Right lobe of liver (tissue), 6 donors: ENCODE measurements around the gene AVP. TPM values are rescaled to one million over a fixed set of nuclear protein-coding genes. Genes with fewer than 3 reads are reported as not detected.
"Not testable (repeated sequence)": the region's sequence is repeated elsewhere in the genome, so short reads cannot be mapped to it uniquely, and the experiment has no call there.

ENCODE experiments used
- ATAC-seq, 4 donors: fragments of 200-7000 bp; cut with Tn5 transposase; one replicate each; pipeline ENCODE4 v1.9.1; 2020; ENCODE audit warnings: mild to moderate bottlenecking in 4 of 4, moderate library complexity in 4 of 4
- DNase-seq, 3 donors: peaks; one replicate each; pipeline ENCODE4 v3.0.0-alpha.2; 2020
- H3K27ac ChIP-seq, 3 donors: fragments of 200-600 bp; one replicate each; pipeline ENCODE4 v1.8.0; 2022
- H3K27me3 ChIP-seq, 2 donors: fragments of 200-600 bp; one replicate each; pipeline ENCODE4 v1.8.0; 2022
- H3K36me3 ChIP-seq, 4 donors: fragments of 200-600 bp; sonication (generic) in 1 of 4; one replicate each; pipeline versions ENCODE4 v1.5.1 to v1.8.0; 2017 to 2022; ENCODE audit warnings: control low read depth in 1 of 4
- H3K4me1 ChIP-seq, 4 donors: fragments of 200-600 bp; sonication (generic) in 1 of 4; one replicate each; pipeline versions ENCODE4 v1.5.1 to v1.8.0; 2017 to 2022; ENCODE audit warnings: control low read depth in 1 of 4
- H3K4me3 ChIP-seq, 3 donors: fragments of 200-600 bp; one replicate each; pipeline ENCODE4 v1.8.0; 2022
- H3K9me3 ChIP-seq, 4 donors: fragments of 200-600 bp; sonication (generic) in 1 of 4; one replicate each; pipeline versions ENCODE4 v1.5.1 to v1.8.0; 2017 to 2022; ENCODE audit warnings: control low read depth in 1 of 4
- POLR2A ChIP-seq: fragments of 450-650 bp; IDR thresholded peaks from one replicate; pipeline ENCODE4 v1.6.1; 2017; ENCODE audit warnings: antibody characterized with exemption, mild to moderate bottlenecking
- WGBS: methylation state at CpG from one replicate; pipeline ENCODE4 v1.1.6; 2018; ENCODE audit warnings: low coverage, low lambda C conversion rate; ENCODE audit not compliant: insufficient coverage; ENCODE audit errors: missing lambda C conversion rate; 5-methylcytosine and 5-hydroxymethylcytosine counted together
- intact Hi-C, 2 donors: fragments of 100-400 bp; cut with DNase I; formaldehyde crosslinking; loops; one replicate each; pipeline versions ENCODE4 v1.11.2 to v1.14.1; 2022
- total RNA-seq, 6 experiments: library from RNA; depleted of rRNA in 2 of 6; stranded (reverse); fragments of >200 nt in 2 of 6; fragmentation: NEBNext Ultra II Directional in 3 of 6; extraction: Animal tissue kit (Norgen Biotek cat#: 25700) in 3 of 6; gene quantifications; one replicate each; pipeline versions ENCODE4 v1.1.0 to v1.2.4, GENCODE V29; 2016 to 2023
- TF ChIP-seq, protein P1 (sequence below), 4 donors: fragments of 200-600 bp in 3 of 4; fragments of 450-650 bp in 1 of 4; IDR thresholded peaks; one replicate each; pipeline versions ENCODE4 v1.5.1 to v1.8.0; 2016 to 2022; ENCODE audit warnings: antibody characterized with exemption in 4 of 4, mild to moderate bottlenecking in 2 of 4
- donor health status: DM: no; HTN: yes; CAD: no.
- donor health status: DM: no; HTN: no; CAD: no.
- donor health status: DM: no; HTN: no; CAD: no.
- donor health status: DM: no; HTN: yes; CAD: no.
- donor health status: DM: no; HTN: yes; CAD: no.

Gene AVP
- total RNA-seq, 6 experiments from 2014 or later = 0.74 to 0.93 TPM; not detected in 4

DNA sequence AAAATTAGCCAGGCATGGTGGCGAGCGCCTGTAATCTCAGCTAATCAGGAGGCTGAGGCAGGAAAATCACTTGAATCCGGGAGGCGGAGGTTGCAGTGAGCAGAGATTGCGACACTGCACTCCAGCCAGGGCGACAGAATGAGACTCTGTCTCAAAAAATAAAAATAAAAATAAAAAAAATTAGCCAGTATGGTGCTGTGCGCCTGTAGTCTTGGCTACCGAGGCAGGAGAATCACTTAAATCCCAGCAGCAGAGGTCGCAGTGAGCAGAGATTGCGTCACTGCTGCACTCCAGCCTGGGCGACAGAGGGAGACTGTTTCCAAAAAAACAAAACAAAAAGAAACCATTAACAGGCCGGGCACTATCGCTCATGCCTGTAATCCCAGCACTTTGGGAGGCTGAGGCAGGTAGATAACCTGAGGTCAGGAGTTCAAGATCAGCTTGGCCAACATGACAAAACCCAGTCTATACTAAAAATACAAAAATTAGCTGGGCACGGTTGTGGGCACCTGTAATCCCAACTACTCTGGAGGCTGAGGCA is 33.4 kb upstream of the AVP start:
- ATAC-seq (peak; percentile 87 to 91 (median 88)), DNase-seq (peak; percentile 66 to 77 (median 71))
- not testable (repeated sequence) for H3K9me3 ChIP-seq, H3K36me3 ChIP-seq, H3K27me3 ChIP-seq, H3K4me3 ChIP-seq
- intact Hi-C loops = loop anchor here in 1 of 2 donors (10.0 kb wide), 1 partner anchor 73 kb away; the partner anchor contains the start of genes GNRH2 and MRPS26
- TF ChIP-seq, protein P1, sequence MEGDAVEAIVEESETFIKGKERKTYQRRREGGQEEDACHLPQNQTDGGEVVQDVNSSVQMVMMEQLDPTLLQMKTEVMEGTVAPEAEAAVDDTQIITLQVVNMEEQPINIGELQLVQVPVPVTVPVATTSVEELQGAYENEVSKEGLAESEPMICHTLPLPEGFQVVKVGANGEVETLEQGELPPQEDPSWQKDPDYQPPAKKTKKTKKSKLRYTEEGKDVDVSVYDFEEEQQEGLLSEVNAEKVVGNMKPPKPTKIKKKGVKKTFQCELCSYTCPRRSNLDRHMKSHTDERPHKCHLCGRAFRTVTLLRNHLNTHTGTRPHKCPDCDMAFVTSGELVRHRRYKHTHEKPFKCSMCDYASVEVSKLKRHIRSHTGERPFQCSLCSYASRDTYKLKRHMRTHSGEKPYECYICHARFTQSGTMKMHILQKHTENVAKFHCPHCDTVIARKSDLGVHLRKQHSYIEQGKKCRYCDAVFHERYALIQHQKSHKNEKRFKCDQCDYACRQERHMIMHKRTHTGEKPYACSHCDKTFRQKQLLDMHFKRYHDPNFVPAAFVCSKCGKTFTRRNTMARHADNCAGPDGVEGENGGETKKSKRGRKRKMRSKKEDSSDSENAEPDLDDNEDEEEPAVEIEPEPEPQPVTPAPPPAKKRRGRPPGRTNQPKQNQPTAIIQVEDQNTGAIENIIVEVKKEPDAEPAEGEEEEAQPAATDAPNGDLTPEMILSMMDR (IDR thresholded peaks at IDR 0.05) = peak; percentile 71 to 84 (median 74)
- WGBS = 5% methylated on average over 12 of the region's 14 CpGs
- H3K27ac ChIP-seq = peak overlapping the region; percentile 14 to 54 (median 41)
- H3K4me1 ChIP-seq = peaks cover 0 to 15% (median 3%) of the 10 kb centered on the region in 4 donors

DNA sequence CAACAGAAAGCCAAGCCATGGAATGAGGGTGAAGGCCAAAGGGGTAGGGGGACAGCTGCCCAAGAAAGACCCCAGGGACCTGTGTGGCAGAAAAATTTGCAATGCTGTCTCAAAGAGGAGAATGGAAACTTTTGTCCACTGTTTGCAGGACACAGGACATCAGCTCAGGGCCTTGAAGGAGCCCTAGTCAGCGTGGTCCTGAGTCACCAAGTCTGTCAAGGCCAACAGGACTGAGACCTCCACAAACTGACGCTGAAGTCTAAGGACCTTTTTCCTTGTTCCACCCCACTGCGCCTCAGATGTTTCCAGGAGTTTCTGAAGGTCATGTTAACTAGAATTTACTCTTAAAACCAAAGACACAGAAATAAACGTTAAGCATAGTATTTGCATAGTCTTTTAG is 31.8 kb upstream of the AVP start:
- WGBS = 25% methylated on average over 1 of the region's 4 CpGs
- H3K27me3 ChIP-seq = no peaks in the 10 kb centered on the region
- intact Hi-C loops = loop anchor here in 1 of 2 donors (10.0 kb wide), 1 partner anchor 72 kb away; the partner anchor contains the start of genes GNRH2 and MRPS26
- no peak for TF ChIP-seq POLR2A
- TF ChIP-seq, protein P1 (IDR thresholded peaks at IDR 0.05) = no peak
- no peaks in the 10 kb centered on the region for H3K9me3 ChIP-seq
- no peak for ATAC-seq
- no peak overlapping the region for H3K27ac ChIP-seq
- peaks cover 0 to 15% (median 3%) of the 10 kb centered on the region in 4 donors for H3K4me1 ChIP-seq
- H3K4me3 ChIP-seq = no peak overlapping the region
- no peaks in the 10 kb centered on the region for H3K36me3 ChIP-seq
- DNase-seq = no peak

DNA sequence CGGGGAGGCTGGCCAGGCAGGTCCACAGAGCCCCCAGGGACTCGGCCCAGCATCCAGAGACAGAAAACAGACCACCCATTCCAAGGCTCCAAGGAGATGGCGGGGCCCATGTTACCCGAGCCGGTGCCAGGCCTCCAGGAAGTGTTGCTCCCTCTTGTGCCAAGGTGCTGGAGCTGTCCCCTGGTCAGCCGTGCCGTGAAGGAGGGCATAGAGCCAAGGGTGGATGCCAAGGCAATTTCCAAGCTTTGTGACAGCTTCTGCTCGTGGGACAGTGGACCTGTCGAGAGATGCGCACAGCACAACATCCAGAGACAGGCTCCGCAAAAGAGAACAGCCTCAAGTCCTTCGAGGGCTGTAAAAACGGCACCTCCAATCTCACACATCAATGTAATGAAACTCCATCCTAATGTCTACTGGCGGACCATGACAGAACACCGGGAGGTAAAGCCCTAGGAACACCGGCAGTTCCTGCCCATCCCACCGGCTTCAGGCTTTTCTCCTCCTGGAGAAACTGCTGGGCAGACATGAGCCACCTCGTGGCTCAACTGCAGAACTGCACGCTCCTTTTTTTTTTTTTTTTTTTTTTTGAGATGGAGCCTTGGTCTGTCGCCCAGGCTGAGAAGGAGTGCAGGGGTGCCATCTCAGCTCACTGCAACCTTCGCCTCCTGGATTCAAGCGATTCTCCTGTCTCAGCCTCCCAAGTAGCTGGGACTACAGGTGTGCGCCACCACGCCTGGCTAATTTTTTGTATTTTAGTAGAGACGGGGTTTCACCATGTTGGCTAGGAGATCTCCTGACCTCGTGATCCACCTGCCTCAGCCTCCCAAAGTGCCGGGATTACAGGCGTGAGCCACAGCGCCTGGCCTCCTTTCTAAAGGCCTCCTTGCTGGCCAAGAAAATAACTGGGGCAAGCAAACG is 30.9 kb upstream of the AVP start:
- no peak for TF ChIP-seq POLR2A
- TF ChIP-seq, protein P1 (IDR thresholded peaks at IDR 0.05) = peak; percentile 48 to 78 (median 76)
- intact Hi-C loops = loop anchor here in 1 of 2 donors (10.0 kb wide), 1 partner anchor 71 kb away; the partner anchor contains the start of genes GNRH2 and MRPS26
- Histone ChIP-seq H3K9me3 (no peaks in the 10 kb centered on the region), H3K27ac (no peak overlapping the region), H3K4me3 (no peak overlapping the region), H3K27me3 (no peaks in the 10 kb centered on the region), H3K36me3 (no peaks in the 10 kb centered on the region), H3K4me1 (peaks cover 0 to 15% (median 3%) of the 10 kb centered on the region in 4 donors)
- DNase-seq (no peak), ATAC-seq (peak; percentile 59 to 71 (median 63))
- 10% methylated on average over 9 of the region's 30 CpGs for WGBS

DNA sequence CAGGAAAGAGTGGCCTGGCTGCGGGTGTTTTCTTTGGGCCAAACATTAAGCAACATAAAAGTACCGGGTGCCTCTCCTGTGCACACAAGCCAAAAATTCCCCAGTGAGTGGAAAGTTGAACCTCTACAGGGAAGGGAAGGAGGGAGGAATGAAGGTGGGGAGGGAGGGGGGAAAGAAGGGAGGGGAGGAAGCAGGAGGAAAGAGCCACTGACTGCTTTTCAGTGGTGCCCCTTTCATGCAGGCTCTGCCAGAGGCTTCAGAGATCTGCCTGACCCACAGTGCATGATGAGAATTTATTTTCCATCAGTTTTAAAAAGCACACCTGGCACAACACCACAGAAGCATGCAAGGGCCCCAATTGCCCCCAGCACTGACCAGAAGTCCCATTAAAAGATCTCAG is 27.5 kb upstream of the AVP start:
- WGBS = 58% methylated on average over 2 of the region's 2 CpGs
- TF ChIP-seq, protein P1 (IDR thresholded peaks at IDR 0.05) = no peak
- no peak for TF ChIP-seq POLR2A
- DNase-seq (no peak), ATAC-seq (no peak)
- intact Hi-C loops = loop anchor here in 1 of 2 donors (10.0 kb wide), 1 partner anchor 67 kb away; the partner anchor contains the start of genes GNRH2 and MRPS26
- Histone ChIP-seq H3K4me3 (no peak overlapping the region), H3K27ac (no peak overlapping the region), H3K36me3 (peaks cover 0 to 3% (median under 1%) of the 10 kb centered on the region in 4 donors), H3K27me3 (no peaks in the 10 kb centered on the region), H3K9me3 (no peaks in the 10 kb centered on the region), H3K4me1 (peaks cover 0 to 6% (median 3%) of the 10 kb centered on the region in 4 donors)
